Lung (tissue), 12 donors: ENCODE results near the gene CDH13. TPM values are rescaled to one million over a fixed set of nuclear protein-coding genes. Genes with fewer than 3 reads are reported as not detected.

Experiments used
- ATAC-seq: fragments of 200-7000 bp; cut with Tn5 transposase; one replicate; pipeline ENCODE4 v1.9.1; 2020; ENCODE audit warnings: moderate number of reproducible peaks; ENCODE audit not compliant: insufficient read depth, low FRiP score
- DNase-seq, 3 donors: peaks; one replicate each; pipeline ENCODE4 v3.0.0-alpha.2; 2013 to 2017
- H3K27ac ChIP-seq, 2 donors: one replicate each; pipeline ENCODE4 v1.5.1; 2013; ENCODE audit warnings: mild to moderate bottlenecking in 2 of 2, moderate library complexity in 2 of 2, control low read depth in 1 of 2, inconsistent platforms in 1 of 2, low read depth in 1 of 2, low read length in 1 of 2
- H3K27me3 ChIP-seq, 3 donors: one replicate each; pipeline ENCODE4 v1.5.1; 2013; ENCODE audit warnings: low read length in 2 of 3; ENCODE audit not compliant: control insufficient read depth in 3 of 3, insufficient read depth in 3 of 3
- H3K36me3 ChIP-seq, 4 donors: one replicate each; pipeline ENCODE4 v1.5.1; 2013; ENCODE audit warnings: low read length in 4 of 4, mild to moderate bottlenecking in 1 of 4, moderate library complexity in 1 of 4; ENCODE audit not compliant: control insufficient read depth in 4 of 4, insufficient read depth in 4 of 4
- H3K4me1 ChIP-seq, 5 donors: one replicate each; pipeline ENCODE4 v1.5.1; 2013; ENCODE audit warnings: low read length in 5 of 5, mild to moderate bottlenecking in 2 of 5, moderate library complexity in 1 of 5; ENCODE audit not compliant: control insufficient read depth in 5 of 5, insufficient read depth in 5 of 5
- H3K4me3 ChIP-seq: one replicate; pipeline ENCODE4 v1.5.1; 2013; ENCODE audit warnings: mild to moderate bottlenecking, control low read depth, moderate library complexity
- H3K9ac ChIP-seq, 2 donors: one replicate each; pipeline ENCODE4 v1.5.1; 2013; ENCODE audit warnings: low read length in 2 of 2, control low read depth in 1 of 2; ENCODE audit not compliant: insufficient read depth in 1 of 2
- H3K9me3 ChIP-seq, 4 donors: one replicate each; pipeline ENCODE4 v1.5.1; 2013; ENCODE audit warnings: low read length in 3 of 4, mild to moderate bottlenecking in 1 of 4, moderate library complexity in 1 of 4; ENCODE audit not compliant: control insufficient read depth in 4 of 4, insufficient read depth in 3 of 4
- WGBS, 2 donors: extraction: QIAGEN DNeasy Blood & Tissue Kit; methylation state at CpG; one replicate each; pipeline ENCODE4 v1.1.7; 2013; 5-methylcytosine and 5-hydroxymethylcytosine counted together
- polyA plus RNA-seq, 2 donors: library from polyadenylated mRNA; stranded (reverse); fragments of 200-250 nt; gene quantifications; one replicate each; pipeline ENCODE4 v1.2.1, GENCODE V29; 2013
- total RNA-seq, 2 donors: library from RNA; depleted of rRNA in 1 of 2; stranded (reverse); fragments of >200 nt in 1 of 2; gene quantifications; one replicate each; pipeline ENCODE4 v1.2.1, GENCODE V29; 2014 to 2021
- TF ChIP-seq, protein P1 (sequence below): IDR thresholded peaks from 2 replicates; pipeline ENCODE4 v1.5.1; 2012; ENCODE audit warnings: mild to moderate bottlenecking; ENCODE audit errors: control extremely low read depth, extremely low read depth
- donor health status: control.
- donor health status: control.
- donor health status: Bipolar disorder and iron deficiency.
- donor health status: healthy.
- donor health status: DM: yes; HTN: yes; CAD: no.

The CDH13 gene
- total and polyA plus RNA-seq, 4 donors, result 2.1 to 12.3 (median 7.3) TPM

GRCh38 chr16:82888591-82889001, 261.8 kb downstream of the CDH13 start:
- no peak for ATAC-seq
- peaks cover 0 to under 1% (median 0%) of the 10 kb centered on the region in 4 donors for H3K9me3 ChIP-seq
- peak; percentile 57 to 94 (median 71) for DNase-seq

GRCh38 chr16:82891424-82891823, 264.7 kb downstream of the CDH13 start:
- WGBS, 2 donors, result 95% methylated on average over 3 of the region's 3 CpGs
- peaks cover 0 to 21% (median 0%) of the 10 kb centered on the region in 5 donors for H3K4me1 ChIP-seq

More at GRCh38 chr16:82888591-82889001, 261.8 kb downstream of the CDH13 start:
- Histone ChIP-seq H3K4me3 (no peak overlapping the region), H3K4me1 (peaks cover 0 to 21% (median 0%) of the 10 kb centered on the region in 5 donors), H3K27ac (no peak overlapping the region), H3K9ac (no peak overlapping the region), H3K27me3 (no peaks in the 10 kb centered on the region), H3K36me3 (no peaks in the 10 kb centered on the region)
- TF ChIP-seq, protein P1, sequence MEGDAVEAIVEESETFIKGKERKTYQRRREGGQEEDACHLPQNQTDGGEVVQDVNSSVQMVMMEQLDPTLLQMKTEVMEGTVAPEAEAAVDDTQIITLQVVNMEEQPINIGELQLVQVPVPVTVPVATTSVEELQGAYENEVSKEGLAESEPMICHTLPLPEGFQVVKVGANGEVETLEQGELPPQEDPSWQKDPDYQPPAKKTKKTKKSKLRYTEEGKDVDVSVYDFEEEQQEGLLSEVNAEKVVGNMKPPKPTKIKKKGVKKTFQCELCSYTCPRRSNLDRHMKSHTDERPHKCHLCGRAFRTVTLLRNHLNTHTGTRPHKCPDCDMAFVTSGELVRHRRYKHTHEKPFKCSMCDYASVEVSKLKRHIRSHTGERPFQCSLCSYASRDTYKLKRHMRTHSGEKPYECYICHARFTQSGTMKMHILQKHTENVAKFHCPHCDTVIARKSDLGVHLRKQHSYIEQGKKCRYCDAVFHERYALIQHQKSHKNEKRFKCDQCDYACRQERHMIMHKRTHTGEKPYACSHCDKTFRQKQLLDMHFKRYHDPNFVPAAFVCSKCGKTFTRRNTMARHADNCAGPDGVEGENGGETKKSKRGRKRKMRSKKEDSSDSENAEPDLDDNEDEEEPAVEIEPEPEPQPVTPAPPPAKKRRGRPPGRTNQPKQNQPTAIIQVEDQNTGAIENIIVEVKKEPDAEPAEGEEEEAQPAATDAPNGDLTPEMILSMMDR, result no peak
- WGBS, 2 donors, result 30 to 35% methylated on average over 4 of the region's 4 CpGs

DNA sequence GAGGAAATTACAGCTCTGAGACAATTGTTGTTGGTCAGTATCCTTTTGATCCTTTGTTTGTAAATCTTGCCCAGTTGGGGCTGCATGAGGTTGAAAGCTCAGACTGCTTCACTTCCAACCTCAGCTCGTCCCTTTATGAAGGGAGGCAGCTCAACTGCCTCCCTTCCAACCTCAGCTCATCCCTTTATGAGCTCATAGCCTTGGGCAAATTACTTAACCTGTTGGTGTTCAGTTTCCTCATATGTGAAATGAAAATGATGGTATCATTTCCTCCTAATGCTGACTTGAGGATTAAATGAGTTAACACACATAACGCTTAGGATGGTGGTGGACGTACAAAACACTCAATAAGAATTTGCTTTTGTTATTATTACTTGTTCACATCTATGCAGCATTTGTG, 265.1 kb downstream of the CDH13 start:
- peaks cover 0 to 2% (median 0%) of the 10 kb centered on the region in 4 donors for H3K9me3 ChIP-seq
- H3K27me3 ChIP-seq, result no peaks in the 10 kb centered on the region
- no peak overlapping the region for H3K4me3 ChIP-seq
- WGBS, 2 donors, result 85 to 86% methylated on average over 3 of the region's 3 CpGs
- DNase-seq (no peak), ATAC-seq (no peak)
- no peaks in the 10 kb centered on the region for H3K36me3 ChIP-seq
- no peak overlapping the region for H3K27ac ChIP-seq
- H3K4me1 ChIP-seq, result peaks cover 0 to 21% (median 0%) of the 10 kb centered on the region in 5 donors
- H3K9ac ChIP-seq, result no peak overlapping the region
- TF ChIP-seq, protein P1, result no peak

More at GRCh38 chr16:82891424-82891823, 264.7 kb downstream of the CDH13 start:
- Histone ChIP-seq H3K9ac (no peak overlapping the region), H3K27ac (no peak overlapping the region), H3K9me3 (peaks cover 0 to 2% (median 0%) of the 10 kb centered on the region in 4 donors), H3K27me3 (no peaks in the 10 kb centered on the region), H3K4me3 (no peak overlapping the region), H3K36me3 (no peaks in the 10 kb centered on the region)
- DNase-seq (no peak), ATAC-seq (no peak)
- TF ChIP-seq, protein P1, result no peak

DNA sequence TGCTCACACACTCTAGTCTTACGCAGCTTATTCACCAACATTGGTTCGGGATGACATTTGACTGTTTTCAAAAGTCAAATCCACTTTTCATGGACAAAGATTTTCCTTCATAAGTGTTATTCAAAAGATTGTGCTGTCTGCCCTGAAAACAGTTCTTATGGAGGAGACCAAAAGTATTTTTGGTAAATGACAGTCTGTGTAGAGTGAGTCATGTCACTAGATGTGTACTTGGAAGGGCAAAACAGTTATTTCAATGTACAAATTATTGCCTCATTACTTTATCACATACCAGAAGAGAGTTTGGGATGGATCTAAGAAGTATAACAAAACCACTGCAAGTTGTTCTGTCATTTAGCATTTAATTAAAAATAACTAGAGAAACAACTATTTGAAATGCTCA, 265.6 kb downstream of the CDH13 start:
- Histone ChIP-seq H3K27ac (no peak overlapping the region), H3K4me3 (no peak overlapping the region), H3K36me3 (no peaks in the 10 kb centered on the region), H3K4me1 (peaks cover 0 to 21% (median 0%) of the 10 kb centered on the region in 5 donors), H3K9me3 (peaks cover 0 to 2% (median 0%) of the 10 kb centered on the region in 4 donors), H3K9ac (no peak overlapping the region), H3K27me3 (no peaks in the 10 kb centered on the region)
- no peak for ATAC-seq
- WGBS, 2 donors, result 92 to 97% methylated on average over 2 of the region's 2 CpGs
- no peak for DNase-seq
- TF ChIP-seq, protein P1, result no peak
